HFFc6 (cell line): ENCODE data around the gene CATSPERB. TPM values are rescaled to one million over a fixed set of nuclear protein-coding genes. Genes with fewer than 3 reads are reported as not detected.
"Not testable (repeated sequence)": the region's sequence is repeated elsewhere in the genome, so short reads cannot be mapped to it uniquely, and the experiment has no call there.

Experiments
- DNase-seq: peaks from one replicate; pipeline ENCODE4 v3.0.0-alpha.2; 2018
- H3K27ac Mint-ChIP-seq: 2 replicates; pipeline ENCODE4 v1.8.0; 2020; ENCODE audit warnings: mild to moderate bottlenecking, mixed read lengths
- H3K27me3 Mint-ChIP-seq: 2 replicates; pipeline ENCODE4 v1.8.0; 2021; ENCODE audit warnings: mild to moderate bottlenecking, moderate library complexity, mixed read lengths; ENCODE audit not compliant: insufficient read depth
- H3K36me3 Mint-ChIP-seq: 2 replicates; pipeline ENCODE4 v1.8.0; 2021; ENCODE audit warnings: low read depth, mixed read lengths
- H3K4me1 Mint-ChIP-seq: 2 replicates; pipeline ENCODE4 v1.8.0; 2020; ENCODE audit warnings: low read depth, mixed read lengths
- H3K4me3 Mint-ChIP-seq: 2 replicates; pipeline ENCODE4 v1.8.0; 2020; ENCODE audit warnings: mild to moderate bottlenecking, moderate library complexity, mixed read lengths
- H3K9me3 Mint-ChIP-seq: 2 replicates; pipeline ENCODE4 v1.8.0; 2020; ENCODE audit warnings: mild to moderate bottlenecking, mixed read lengths
- total RNA-seq, 6 experiments: library from RNA; stranded (reverse); fragmentation: NEBNext Ultra II Directional; extraction: Animal tissue kit (Norgen Biotek cat#: 25700); gene quantifications; 2 replicates in 1 of 6; 3 replicates in 5 of 6; pipeline ENCODE4 v1.2.3, GENCODE V29; 2021
- TF ChIP-seq, protein P1 (sequence below): fragments of 200-600 bp; sonication (generic); IDR thresholded peaks from 2 replicates; pipeline ENCODE4 v1.5.0; 2021; ENCODE audit warnings: antibody characterized with exemption, mild to moderate bottlenecking

Gene CATSPERB
- total RNA-seq, 6 experiments from 2014 or later = not detected

DNA sequence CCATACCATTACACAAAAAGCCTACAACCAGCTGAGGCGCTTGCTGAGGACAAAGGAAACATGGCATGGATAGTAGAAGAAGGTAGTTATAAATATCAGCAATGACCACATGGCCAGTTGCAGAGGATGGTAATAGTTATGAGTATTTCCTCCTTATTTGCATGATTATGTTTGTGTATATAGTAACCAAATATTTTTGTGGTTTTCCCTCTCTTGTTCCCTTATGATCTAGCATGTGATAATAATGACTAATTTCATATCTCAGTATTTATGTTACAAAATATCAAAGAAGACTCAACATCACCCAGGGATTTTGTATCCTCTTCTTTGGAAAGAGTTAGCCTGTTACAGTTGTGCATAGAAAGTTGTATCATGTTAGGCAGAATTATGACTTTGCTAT is 13.5 kb upstream of the CATSPERB start:
- TF ChIP-seq, protein P1, sequence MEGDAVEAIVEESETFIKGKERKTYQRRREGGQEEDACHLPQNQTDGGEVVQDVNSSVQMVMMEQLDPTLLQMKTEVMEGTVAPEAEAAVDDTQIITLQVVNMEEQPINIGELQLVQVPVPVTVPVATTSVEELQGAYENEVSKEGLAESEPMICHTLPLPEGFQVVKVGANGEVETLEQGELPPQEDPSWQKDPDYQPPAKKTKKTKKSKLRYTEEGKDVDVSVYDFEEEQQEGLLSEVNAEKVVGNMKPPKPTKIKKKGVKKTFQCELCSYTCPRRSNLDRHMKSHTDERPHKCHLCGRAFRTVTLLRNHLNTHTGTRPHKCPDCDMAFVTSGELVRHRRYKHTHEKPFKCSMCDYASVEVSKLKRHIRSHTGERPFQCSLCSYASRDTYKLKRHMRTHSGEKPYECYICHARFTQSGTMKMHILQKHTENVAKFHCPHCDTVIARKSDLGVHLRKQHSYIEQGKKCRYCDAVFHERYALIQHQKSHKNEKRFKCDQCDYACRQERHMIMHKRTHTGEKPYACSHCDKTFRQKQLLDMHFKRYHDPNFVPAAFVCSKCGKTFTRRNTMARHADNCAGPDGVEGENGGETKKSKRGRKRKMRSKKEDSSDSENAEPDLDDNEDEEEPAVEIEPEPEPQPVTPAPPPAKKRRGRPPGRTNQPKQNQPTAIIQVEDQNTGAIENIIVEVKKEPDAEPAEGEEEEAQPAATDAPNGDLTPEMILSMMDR = no peak
- no peak for DNase-seq
- Mint-ChIP-seq H3K9me3 (no peaks in the 10 kb centered on the region), H3K4me3 (no peak overlapping the region), H3K27me3 (no peaks in the 10 kb centered on the region), H3K27ac (no peak overlapping the region), H3K4me1 (no peaks in the 10 kb centered on the region), H3K36me3 (no peaks in the 10 kb centered on the region)

DNA sequence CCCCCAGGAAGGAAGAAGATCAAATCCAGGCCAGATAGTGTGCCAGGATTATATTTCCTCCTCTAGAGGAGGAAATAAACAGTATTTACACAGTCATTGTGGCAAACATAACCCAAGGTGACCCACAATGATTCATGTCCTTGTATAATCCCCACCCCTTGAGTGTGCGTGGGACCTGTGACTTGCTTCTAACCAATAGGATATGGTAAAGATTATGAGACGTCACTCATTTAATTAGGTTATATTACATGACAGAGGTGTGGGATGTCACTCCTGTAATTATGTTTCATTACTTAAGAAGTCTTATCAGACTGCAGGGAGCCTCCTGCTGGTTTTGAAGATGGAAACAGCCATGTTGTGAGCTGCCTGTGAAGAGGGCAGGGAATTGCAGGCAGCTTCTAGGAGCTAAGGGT is 12.2 kb upstream of the CATSPERB start:
- no peaks in the 10 kb centered on the region for H3K36me3 Mint-ChIP-seq
- H3K27me3 Mint-ChIP-seq = no peaks in the 10 kb centered on the region
- no peak overlapping the region for H3K4me3 Mint-ChIP-seq
- TF ChIP-seq, protein P1 = no peak
- H3K4me1 Mint-ChIP-seq = no peaks in the 10 kb centered on the region
- DNase-seq = no peak
- H3K27ac Mint-ChIP-seq = no peak overlapping the region
- peaks cover 5% of the 10 kb centered on the region; the same call in 1 of the 2 replicates for H3K9me3 Mint-ChIP-seq

DNA sequence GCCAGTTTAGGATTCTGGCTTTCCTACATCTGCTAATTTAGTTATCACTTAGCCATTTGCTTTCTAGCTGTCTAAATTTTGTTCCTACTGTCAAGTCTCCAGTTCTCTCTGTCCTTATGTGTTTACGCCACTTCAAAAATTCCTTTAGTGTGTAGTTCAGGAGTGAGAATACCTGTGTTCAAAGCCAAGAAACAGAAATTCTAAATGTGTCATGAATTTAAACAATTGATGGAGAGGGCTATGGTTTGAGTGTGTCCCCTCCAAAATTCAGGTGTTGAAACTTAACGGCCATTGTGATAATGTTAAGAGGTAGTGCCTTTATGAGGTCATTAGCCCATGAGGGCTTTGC is 11.4 kb upstream of the CATSPERB start:
- no peak overlapping the region for H3K27ac Mint-ChIP-seq
- no peak for DNase-seq
- TF ChIP-seq, protein P1 = no peak
- no peaks in the 10 kb centered on the region for H3K36me3 Mint-ChIP-seq
- no peak overlapping the region for H3K4me3 Mint-ChIP-seq
- 0 out of 2 replicates have a peak, but pooled peaks cover 2% of the 10 kb centered on the region for H3K27me3 Mint-ChIP-seq
- no peaks in the 10 kb centered on the region for H3K4me1 Mint-ChIP-seq
- H3K9me3 Mint-ChIP-seq = peaks cover 5% of the 10 kb centered on the region; the same call in 1 of the 2 replicates

DNA sequence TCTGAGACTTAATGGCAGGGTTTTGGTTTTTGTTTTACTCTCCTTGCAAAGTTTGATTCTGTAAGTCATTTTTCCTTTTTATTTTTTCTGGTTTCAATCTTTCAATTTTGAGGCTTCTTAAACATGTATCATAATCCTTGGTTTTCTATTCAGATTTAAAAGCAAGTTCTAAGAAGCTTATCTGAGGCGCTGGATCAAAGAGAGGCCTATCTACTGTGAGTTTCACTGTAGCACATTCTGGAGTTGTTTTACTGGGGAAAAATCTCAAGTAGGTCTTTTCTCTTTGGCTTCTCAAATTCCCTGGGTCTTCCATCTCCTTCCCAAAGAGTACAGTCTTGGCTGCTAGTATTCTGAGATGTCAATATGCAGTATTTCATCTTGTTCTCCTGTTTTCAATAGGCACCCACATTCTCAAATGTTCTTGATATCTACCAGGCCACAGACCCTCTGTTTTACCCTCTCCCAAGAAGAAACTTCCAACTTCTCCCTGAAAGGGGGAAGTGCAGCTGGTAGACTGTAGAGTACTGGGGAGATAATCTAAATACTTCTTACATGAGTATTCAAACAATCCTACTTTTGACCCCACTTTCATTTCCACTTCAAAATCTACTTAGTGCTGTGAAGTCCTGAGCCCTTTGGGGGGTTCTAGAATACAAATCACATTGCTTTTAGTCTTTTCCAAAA is 10.9 kb upstream of the CATSPERB start:
- TF ChIP-seq, protein P1 = no peak
- DNase-seq = no peak
- H3K27ac Mint-ChIP-seq = no peak overlapping the region
- no peaks in the 10 kb centered on the region for H3K36me3 Mint-ChIP-seq
- H3K27me3 Mint-ChIP-seq = 0 out of 2 replicates have a peak, but pooled peaks cover 2% of the 10 kb centered on the region
- no peaks in the 10 kb centered on the region for H3K4me1 Mint-ChIP-seq
- no peak overlapping the region for H3K4me3 Mint-ChIP-seq
- peaks cover 5% of the 10 kb centered on the region; the same call in 1 of the 2 replicates for H3K9me3 Mint-ChIP-seq

DNA sequence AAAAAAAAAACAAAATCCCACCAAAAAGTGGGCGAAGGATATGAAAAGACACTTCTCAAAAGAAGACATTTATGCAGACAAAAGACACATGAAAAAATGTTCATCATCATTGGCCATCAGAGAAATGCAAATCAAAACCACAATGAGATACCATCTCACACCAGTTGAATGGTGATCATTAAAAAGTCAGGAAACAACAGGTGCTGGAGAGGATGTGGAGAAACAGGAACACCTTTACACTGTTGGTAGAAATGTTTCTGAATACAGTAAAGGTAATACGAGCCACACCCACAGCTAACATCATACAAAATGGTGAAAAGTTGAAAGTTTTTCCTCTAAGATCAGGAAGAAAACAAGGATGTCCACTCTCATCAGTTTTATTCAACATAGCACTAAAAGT is 8.0 kb upstream of the CATSPERB start:
- not testable (repeated sequence) for H3K9me3 Mint-ChIP-seq

DNA sequence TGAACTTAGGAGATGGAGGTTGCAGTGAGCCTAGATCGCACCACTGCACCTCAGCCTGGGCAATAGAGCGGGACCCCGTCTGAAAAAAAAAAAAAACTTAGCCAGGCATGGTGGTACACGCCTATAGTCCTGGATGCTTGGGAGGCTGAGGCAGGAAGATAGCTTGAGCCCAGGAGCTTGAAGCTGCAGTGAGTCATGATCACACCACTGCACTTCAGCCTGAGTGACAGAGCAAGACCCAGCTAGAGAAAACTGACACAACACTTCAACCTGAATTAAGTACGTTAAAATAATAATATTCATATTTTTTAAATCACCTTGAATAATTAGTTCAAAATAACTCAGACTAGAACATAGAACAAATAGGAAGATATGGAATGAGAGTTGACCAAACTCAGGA is 5.7 kb upstream of the CATSPERB start:
- DNase-seq = no peak
- Mint-ChIP-seq H3K9me3 (peaks cover 5% of the 10 kb centered on the region), H3K27ac (no peak overlapping the region), H3K36me3 (no peaks in the 10 kb centered on the region), H3K4me1 (no peaks in the 10 kb centered on the region), H3K4me3 (no peak overlapping the region), H3K27me3 (0 out of 2 replicates have a peak, but pooled peaks cover 2% of the 10 kb centered on the region)
- TF ChIP-seq, protein P1 = no peak

More for the DNA sequence above, 8.0 kb upstream of the CATSPERB start:
- not testable (repeated sequence) for DNase-seq, H3K4me3 Mint-ChIP-seq, H3K27me3 Mint-ChIP-seq, H3K36me3 Mint-ChIP-seq, H3K27ac Mint-ChIP-seq, H3K4me1 Mint-ChIP-seq
